Measurements from ENCODE around the gene POLE.
A peak's percentile ranks its signal among the peaks of the same experiment; 100 is the strongest.

Gene POLE, protein sequence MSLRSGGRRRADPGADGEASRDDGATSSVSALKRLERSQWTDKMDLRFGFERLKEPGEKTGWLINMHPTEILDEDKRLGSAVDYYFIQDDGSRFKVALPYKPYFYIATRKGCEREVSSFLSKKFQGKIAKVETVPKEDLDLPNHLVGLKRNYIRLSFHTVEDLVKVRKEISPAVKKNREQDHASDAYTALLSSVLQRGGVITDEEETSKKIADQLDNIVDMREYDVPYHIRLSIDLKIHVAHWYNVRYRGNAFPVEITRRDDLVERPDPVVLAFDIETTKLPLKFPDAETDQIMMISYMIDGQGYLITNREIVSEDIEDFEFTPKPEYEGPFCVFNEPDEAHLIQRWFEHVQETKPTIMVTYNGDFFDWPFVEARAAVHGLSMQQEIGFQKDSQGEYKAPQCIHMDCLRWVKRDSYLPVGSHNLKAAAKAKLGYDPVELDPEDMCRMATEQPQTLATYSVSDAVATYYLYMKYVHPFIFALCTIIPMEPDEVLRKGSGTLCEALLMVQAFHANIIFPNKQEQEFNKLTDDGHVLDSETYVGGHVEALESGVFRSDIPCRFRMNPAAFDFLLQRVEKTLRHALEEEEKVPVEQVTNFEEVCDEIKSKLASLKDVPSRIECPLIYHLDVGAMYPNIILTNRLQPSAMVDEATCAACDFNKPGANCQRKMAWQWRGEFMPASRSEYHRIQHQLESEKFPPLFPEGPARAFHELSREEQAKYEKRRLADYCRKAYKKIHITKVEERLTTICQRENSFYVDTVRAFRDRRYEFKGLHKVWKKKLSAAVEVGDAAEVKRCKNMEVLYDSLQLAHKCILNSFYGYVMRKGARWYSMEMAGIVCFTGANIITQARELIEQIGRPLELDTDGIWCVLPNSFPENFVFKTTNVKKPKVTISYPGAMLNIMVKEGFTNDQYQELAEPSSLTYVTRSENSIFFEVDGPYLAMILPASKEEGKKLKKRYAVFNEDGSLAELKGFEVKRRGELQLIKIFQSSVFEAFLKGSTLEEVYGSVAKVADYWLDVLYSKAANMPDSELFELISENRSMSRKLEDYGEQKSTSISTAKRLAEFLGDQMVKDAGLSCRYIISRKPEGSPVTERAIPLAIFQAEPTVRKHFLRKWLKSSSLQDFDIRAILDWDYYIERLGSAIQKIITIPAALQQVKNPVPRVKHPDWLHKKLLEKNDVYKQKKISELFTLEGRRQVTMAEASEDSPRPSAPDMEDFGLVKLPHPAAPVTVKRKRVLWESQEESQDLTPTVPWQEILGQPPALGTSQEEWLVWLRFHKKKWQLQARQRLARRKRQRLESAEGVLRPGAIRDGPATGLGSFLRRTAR (N-terminal part only)

DNA sequence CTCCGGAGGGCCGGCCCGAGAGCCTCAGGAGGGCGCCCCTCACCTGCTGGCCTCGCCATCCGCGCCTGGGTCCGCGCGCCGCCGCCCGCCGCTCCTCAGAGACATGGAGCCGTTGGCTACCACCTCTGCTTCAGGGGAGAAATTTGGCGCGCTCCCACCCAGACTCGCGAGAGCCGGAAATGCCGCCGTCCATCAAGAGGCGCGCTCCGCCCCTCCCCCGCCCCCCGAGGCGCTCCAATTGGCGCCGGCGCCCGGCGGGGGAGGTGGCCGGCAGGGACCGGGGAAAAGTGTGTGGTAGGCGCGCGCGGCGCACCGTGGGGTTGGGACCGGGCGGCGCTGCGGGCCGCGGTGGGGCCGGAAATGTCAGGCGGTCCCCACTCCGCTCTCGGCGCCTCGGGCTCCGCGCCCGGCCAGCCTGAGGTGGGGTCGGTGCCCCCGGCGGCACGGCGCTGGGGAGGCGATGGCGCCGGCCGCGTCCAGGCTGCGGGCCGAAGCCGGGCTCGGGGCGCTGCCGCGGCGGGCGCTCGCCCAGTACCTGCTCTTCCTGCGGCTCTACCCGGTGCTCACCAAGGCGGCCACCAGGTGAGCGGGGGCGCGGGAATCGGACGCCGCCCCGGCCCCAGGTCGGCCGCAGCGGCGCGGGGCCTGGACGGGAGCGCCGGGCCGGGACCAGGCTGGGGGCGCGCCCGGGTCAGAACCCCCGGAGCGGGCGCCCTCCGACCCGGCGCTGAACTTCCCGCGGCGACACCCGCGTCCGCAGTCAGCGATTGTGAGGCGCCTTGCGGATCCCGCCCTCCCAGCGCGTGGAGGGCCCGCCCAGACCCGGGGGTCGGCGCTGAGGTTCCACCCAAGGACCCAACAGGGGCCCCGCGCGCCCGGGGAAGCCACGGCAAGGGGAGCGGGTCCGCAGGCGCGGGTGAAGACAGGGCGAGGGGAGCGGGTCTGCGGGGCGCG is at the start of gene POLE, which contains the start of gene PXMP2:
TSS of gene POLE (minus strand) at position 132 of the 954 bp plus-strand sequence. CDS start at position 105, 27 bp downstream.
TSS of gene PXMP2 (plus strand) at position 377 of the 954 bp plus-strand sequence. CDS start at position 461, 84 bp downstream.
- H3K4me3 ChIP-seq (ENCODE audit: low read depth, low read length): peak within 1 kb of the TSS; percentile 75
- peak; percentile 99 for DNase-seq (ENCODE audit: low read depth)
- TF ChIP-seq, protein P1, sequence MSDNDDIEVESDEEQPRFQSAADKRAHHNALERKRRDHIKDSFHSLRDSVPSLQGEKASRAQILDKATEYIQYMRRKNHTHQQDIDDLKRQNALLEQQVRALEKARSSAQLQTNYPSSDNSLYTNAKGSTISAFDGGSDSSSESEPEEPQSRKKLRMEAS (IDR thresholded peaks at IDR 0.05; ENCODE audit: low read depth, low read length): peak; percentile 54
- TF ChIP-seq MYC (IDR thresholded peaks at IDR 0.05; ENCODE audit: low read depth, low read length) (peak; percentile 45), POLR2A (IDR thresholded peaks at IDR 0.05; ENCODE audit: extremely low read depth, insufficient read length) (peak; percentile 87)
- TF ChIP-seq, protein P2, sequence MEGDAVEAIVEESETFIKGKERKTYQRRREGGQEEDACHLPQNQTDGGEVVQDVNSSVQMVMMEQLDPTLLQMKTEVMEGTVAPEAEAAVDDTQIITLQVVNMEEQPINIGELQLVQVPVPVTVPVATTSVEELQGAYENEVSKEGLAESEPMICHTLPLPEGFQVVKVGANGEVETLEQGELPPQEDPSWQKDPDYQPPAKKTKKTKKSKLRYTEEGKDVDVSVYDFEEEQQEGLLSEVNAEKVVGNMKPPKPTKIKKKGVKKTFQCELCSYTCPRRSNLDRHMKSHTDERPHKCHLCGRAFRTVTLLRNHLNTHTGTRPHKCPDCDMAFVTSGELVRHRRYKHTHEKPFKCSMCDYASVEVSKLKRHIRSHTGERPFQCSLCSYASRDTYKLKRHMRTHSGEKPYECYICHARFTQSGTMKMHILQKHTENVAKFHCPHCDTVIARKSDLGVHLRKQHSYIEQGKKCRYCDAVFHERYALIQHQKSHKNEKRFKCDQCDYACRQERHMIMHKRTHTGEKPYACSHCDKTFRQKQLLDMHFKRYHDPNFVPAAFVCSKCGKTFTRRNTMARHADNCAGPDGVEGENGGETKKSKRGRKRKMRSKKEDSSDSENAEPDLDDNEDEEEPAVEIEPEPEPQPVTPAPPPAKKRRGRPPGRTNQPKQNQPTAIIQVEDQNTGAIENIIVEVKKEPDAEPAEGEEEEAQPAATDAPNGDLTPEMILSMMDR (IDR thresholded peaks at IDR 0.05; ENCODE audit: low read depth, low read length): no peak

DNA sequence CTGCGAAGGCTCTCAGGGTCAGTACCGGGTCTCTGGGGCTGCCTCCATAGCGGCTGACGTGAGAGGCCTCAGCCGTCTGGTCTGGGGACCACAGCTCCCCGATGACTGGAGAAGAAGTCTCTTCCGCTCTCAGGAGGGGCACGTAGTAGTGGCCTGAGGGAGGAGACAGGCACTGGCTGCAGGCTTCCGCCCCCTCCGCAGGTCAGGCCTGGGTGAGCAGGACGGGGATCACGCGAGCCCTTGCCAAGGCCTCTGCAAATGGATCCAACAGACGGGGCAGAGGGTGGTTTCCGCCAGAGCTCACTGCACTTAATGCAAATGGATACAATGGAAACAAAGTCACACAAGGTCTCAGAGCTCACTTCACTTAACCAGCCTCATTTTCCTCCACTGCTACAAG is 49.8 kb upstream of the POLE start:
- DNase-seq (ENCODE audit: low read depth): no peak
- no peak for TF ChIP-seq POLR2A (IDR thresholded peaks at IDR 0.05; ENCODE audit: extremely low read depth, insufficient read length)
- TF ChIP-seq, protein P2 (IDR thresholded peaks at IDR 0.05; ENCODE audit: low read depth, low read length): no peak
- TF ChIP-seq, protein P1 (IDR thresholded peaks at IDR 0.05; ENCODE audit: low read depth, low read length): no peak
- no peak overlapping the region for H3K4me3 ChIP-seq (ENCODE audit: low read depth, low read length)

DNA sequence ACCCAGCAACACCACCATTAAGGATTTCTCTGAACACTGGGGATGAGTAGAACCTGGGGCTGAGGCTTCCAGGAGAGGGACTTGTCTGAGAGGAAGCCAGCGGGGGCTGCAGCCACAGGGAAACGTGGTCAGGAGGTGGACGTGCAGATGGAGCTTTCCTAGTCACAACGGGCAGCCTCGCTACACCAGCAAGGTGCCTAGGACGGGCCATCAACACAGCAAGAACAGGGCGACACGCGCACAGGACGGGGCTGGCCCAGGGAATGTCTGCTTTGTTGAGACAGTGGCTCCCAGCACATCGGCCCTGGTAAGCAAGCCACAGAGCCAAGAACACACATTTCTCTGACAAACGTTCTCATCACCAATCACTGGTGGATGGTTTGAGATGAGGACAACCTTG is 49.2 kb upstream of the POLE start:
- no peak for DNase-seq (ENCODE audit: low read depth)
- no peak overlapping the region for H3K4me3 ChIP-seq (ENCODE audit: low read depth, low read length)
- no peak for TF ChIP-seq MYC (IDR thresholded peaks at IDR 0.05; ENCODE audit: low read depth, low read length)
- no peak for TF ChIP-seq POLR2A (IDR thresholded peaks at IDR 0.05; ENCODE audit: extremely low read depth, insufficient read length)
- TF ChIP-seq, protein P2 (IDR thresholded peaks at IDR 0.05; ENCODE audit: low read depth, low read length): no peak
- TF ChIP-seq, protein P1 (IDR thresholded peaks at IDR 0.05; ENCODE audit: low read depth, low read length): no peak

DNA sequence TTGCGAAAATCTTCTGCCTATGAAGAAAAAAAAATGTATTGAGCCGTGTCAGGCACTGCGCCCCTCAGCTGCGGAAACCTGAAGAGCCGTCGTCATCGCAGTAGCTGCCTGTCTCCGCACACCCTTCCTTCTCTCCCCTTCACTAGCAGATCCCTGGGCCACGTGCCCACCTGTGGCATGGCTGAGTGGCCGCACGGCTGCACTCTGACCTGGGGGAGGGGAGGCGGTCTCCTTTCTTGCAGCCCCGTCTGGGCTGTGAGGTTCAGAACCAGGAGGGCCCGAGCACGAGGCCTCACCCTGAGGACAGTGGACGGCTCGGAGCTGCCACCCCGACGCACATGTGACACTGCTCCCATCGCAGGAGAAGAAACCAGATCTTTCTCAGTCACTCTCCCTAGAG is 48.4 kb upstream of the POLE start:
- no peak for TF ChIP-seq POLR2A (IDR thresholded peaks at IDR 0.05; ENCODE audit: extremely low read depth, insufficient read length)
- TF ChIP-seq MYC (IDR thresholded peaks at IDR 0.05; ENCODE audit: low read depth, low read length): no peak
- TF ChIP-seq, protein P2 (IDR thresholded peaks at IDR 0.05; ENCODE audit: low read depth, low read length): no peak
- TF ChIP-seq, protein P1 (IDR thresholded peaks at IDR 0.05; ENCODE audit: low read depth, low read length): no peak
- DNase-seq (ENCODE audit: low read depth): no peak
- H3K4me3 ChIP-seq (ENCODE audit: low read depth, low read length): no peak overlapping the region
